ENCODE data around the gene MRPS9.
A peak's percentile ranks its signal among the peaks of the same experiment; 100 is the strongest.

MRPS9 gene

GRCh38 chr2:105118960-105119359 lies 81.1 kb downstream of the MRPS9 start:
- no peak for DNase-seq (ENCODE audit: low read depth, low spot score)

GRCh38 chr2:105121434-105121833 lies 83.6 kb downstream of the MRPS9 start:
- DNase-seq (ENCODE audit: low read depth, low spot score): no peak

- DNase-seq (ENCODE audit: low read depth, low spot score): peak; percentile 76
These were observed 87.6 kb downstream of the MRPS9 start for GRCh38 chr2:105125428-105125827.

- no peak for DNase-seq (ENCODE audit: low read depth, low spot score)
These were observed 88.1 kb downstream of the MRPS9 start for GRCh38 chr2:105125920-105126319.

- DNase-seq (ENCODE audit: low read depth, low spot score): no peak
These were observed 88.5 kb downstream of the MRPS9 start for GRCh38 chr2:105126336-105126735.

- no peak for DNase-seq (ENCODE audit: low read depth, low spot score)
These were observed 89.5 kb downstream of the MRPS9 start for GRCh38 chr2:105127289-105127915.

GRCh38 chr2:105129722-105130232 lies 91.9 kb downstream of the MRPS9 start:
- no peak for DNase-seq (ENCODE audit: low read depth, low spot score)

GRCh38 chr2:105130546-105130945 lies 92.7 kb downstream of the MRPS9 start:
- DNase-seq (ENCODE audit: low read depth, low spot score): no peak

GRCh38 chr2:105134081-105134480 lies 96.2 kb downstream of the MRPS9 start:
- no peak for DNase-seq (ENCODE audit: low read depth, low spot score)

GRCh38 chr2:105135436-105135835 lies 97.6 kb downstream of the MRPS9 start:
- DNase-seq (ENCODE audit: low read depth, low spot score): no peak

- no peak for DNase-seq (ENCODE audit: low read depth, low spot score)
These were observed 98.5 kb downstream of the MRPS9 start for GRCh38 chr2:105136394-105136793.

- DNase-seq (ENCODE audit: low read depth, low spot score): no peak
These were observed 100.8 kb downstream of the MRPS9 start for GRCh38 chr2:105138643-105139042.

- no peak for DNase-seq (ENCODE audit: low read depth, low spot score)
These were observed 101.8 kb downstream of the MRPS9 start for GRCh38 chr2:105139556-105140239.

GRCh38 chr2:105140240-105140568 lies 102.3 kb downstream of the MRPS9 start:
- no peak for DNase-seq (ENCODE audit: low read depth, low spot score)

- no peak for DNase-seq (ENCODE audit: low read depth, low spot score)
These were observed 103.3 kb downstream of the MRPS9 start for GRCh38 chr2:105141099-105141614.

GRCh38 chr2:105142239-105142638 lies 104.4 kb downstream of the MRPS9 start:
- DNase-seq (ENCODE audit: low read depth, low spot score): no peak

GRCh38 chr2:105143094-105143466 lies 105.2 kb downstream of the MRPS9 start:
- no peak for DNase-seq (ENCODE audit: low read depth, low spot score)

- no peak for DNase-seq (ENCODE audit: low read depth, low spot score)
These were observed 105.7 kb downstream of the MRPS9 start for GRCh38 chr2:105143467-105144151.

- DNase-seq (ENCODE audit: low read depth, low spot score): no peak
These were observed 106.5 kb downstream of the MRPS9 start for GRCh38 chr2:105144152-105144940.

GRCh38 chr2:105144941-105145300 lies 107.1 kb downstream of the MRPS9 start:
- no peak for DNase-seq (ENCODE audit: low read depth, low spot score)

- DNase-seq (ENCODE audit: low read depth, low spot score): no peak
These were observed 111.4 kb downstream of the MRPS9 start for GRCh38 chr2:105149272-105149671.
